H1 (cell line): ENCODE data around the gene SCMH1. TPM values are rescaled to one million over a fixed set of nuclear protein-coding genes. Genes with fewer than 3 reads are reported as not detected.

Experiments
- CTCF ChIA-PET: fragments of 300-600 bp; sonication (Branson Sonifier 250); formaldehyde crosslinking; loops from one replicate; lab custom pipeline; 2021; ENCODE audit not compliant: partially characterized antibody; lab: Charles Lee
- POLR2A ChIA-PET: fragments of 300-600 bp; sonication (Branson Sonifier 250); formaldehyde crosslinking; loops from one replicate; lab custom pipeline; 2021; ENCODE audit warnings: inconsistent platforms; ENCODE audit not compliant: partially characterized antibody; lab: Charles Lee
- DNase-seq, 2 experiments: peaks; one replicate each; pipeline versions ENCODE4 v3.0.0 to v3.0.0-alpha.2; 2010 to 2022; ENCODE audit warnings: low spot score in 2 of 2, low read depth in 1 of 2, mixed read lengths in 1 of 2
- FAIRE-seq: peaks from 2 replicates; lab custom pipeline; 2011; peaks lifted over from hg19 to GRCh38; lab: Jason Lieb, UNC
- H2AFZ ChIP-seq: 2 replicates; pipeline ENCODE4 v1.8.1; 2012; ENCODE audit warnings: low read length, inconsistent platforms
- H2AK5ac ChIP-seq: 2 replicates; pipeline ENCODE4 v1.6.1; 2013; ENCODE audit warnings: low read depth, low read length
- H2BK120ac ChIP-seq: replicated peaks from 2 replicates; pipeline ENCODE3; 2013; ENCODE audit warnings: low read depth, low read length, inconsistent platforms
- H2BK12ac ChIP-seq: 2 replicates; pipeline ENCODE4 v1.6.1; 2013; ENCODE audit warnings: low read depth, low read length
- H2BK15ac ChIP-seq: 2 replicates; pipeline ENCODE4 v1.6.1; 2013; ENCODE audit warnings: low read length
- H2BK20ac ChIP-seq: 2 replicates; pipeline ENCODE4 v1.6.1; 2013; ENCODE audit warnings: low read length
- H2BK5ac ChIP-seq: 2 replicates; pipeline ENCODE4 v1.6.1; 2013; ENCODE audit warnings: low read depth, low read length
- H3K14ac ChIP-seq: 2 replicates; pipeline ENCODE4 v1.6.1; 2013; ENCODE audit warnings: inconsistent platforms; ENCODE audit not compliant: insufficient read length
- H3K18ac ChIP-seq: 2 replicates; pipeline ENCODE4 v1.6.1; 2013; ENCODE audit warnings: low read length; ENCODE audit errors: extremely low read depth
- H3K23ac ChIP-seq: 2 replicates; pipeline ENCODE4 v1.6.1; 2013; ENCODE audit warnings: inconsistent platforms; ENCODE audit not compliant: insufficient read length
- H3K23me2 ChIP-seq: 2 replicates; pipeline ENCODE4 v1.6.1; 2013; ENCODE audit warnings: low read depth, low read length
- H3K27ac ChIP-seq: 2 replicates; pipeline ENCODE4 v1.6.1; 2011; ENCODE audit warnings: low read depth, low read length, inconsistent platforms
- H3K27me3 ChIP-seq, 4 experiments: replicated peaks in 1 of 4; 1 replicate in 1 of 4; 2 replicates in 3 of 4; pipeline versions ENCODE4 v1.6.1 to v1.8.1; 2011 to 2013; ENCODE audit warnings: low read length in 3 of 4, mild to moderate bottlenecking in 3 of 4, inconsistent platforms in 2 of 4, mixed read lengths in 2 of 4, moderate library complexity in 1 of 4; ENCODE audit not compliant: control insufficient read depth in 3 of 4, insufficient read depth in 3 of 4; ENCODE audit errors: extremely low read depth in 1 of 4
- H3K36me3 ChIP-seq, 4 experiments: 2 replicates each; pipeline versions ENCODE4 v1.6.1 to v1.8.1; 2011 to 2013; ENCODE audit warnings: mild to moderate bottlenecking in 4 of 4, low read length in 3 of 4, moderate library complexity in 2 of 4, control low read depth in 1 of 4, inconsistent platforms in 1 of 4; ENCODE audit not compliant: insufficient read depth in 4 of 4, control insufficient read depth in 2 of 4
- H3K4ac ChIP-seq: replicated peaks from 2 replicates; pipeline ENCODE3; 2013; ENCODE audit warnings: low read length, low read depth, mixed read lengths, inconsistent platforms; ENCODE audit not compliant: insufficient read length
- H3K4me1 ChIP-seq, 4 experiments: replicated peaks in 1 of 4; 1 replicate in 1 of 4; 2 replicates in 3 of 4; pipeline versions ENCODE4 v1.6.1 to v1.8.1; 2011 to 2013; ENCODE audit warnings: low read length in 3 of 4, inconsistent platforms in 2 of 4, mixed read lengths in 1 of 4; ENCODE audit not compliant: insufficient read depth in 4 of 4, control insufficient read depth in 3 of 4
- H3K4me2 ChIP-seq, 2 experiments: 2 replicates each; pipeline versions ENCODE4 v1.6.1 to v1.8.1; 2011 to 2013; ENCODE audit warnings: low read depth in 2 of 2, low read length in 2 of 2, control low read depth in 1 of 2, inconsistent platforms in 1 of 2, mild to moderate bottlenecking in 1 of 2; ENCODE audit not compliant: insufficient read depth in 1 of 2
- H3K4me3 ChIP-seq, 4 experiments: fragments of 200-600, 300-600 bp in 1 of 4; sonication (generic), shearing (Covaris generic), sonication (Bioruptor Twin) in 1 of 4; 2 replicates each; pipeline versions ENCODE4 v1.5.1 to v1.8.1; 2011 to 2016; ENCODE audit warnings: low read length in 4 of 4, low read depth in 3 of 4, control low read depth in 2 of 4, inconsistent platforms in 2 of 4, mild to moderate bottlenecking in 2 of 4, mixed read lengths in 1 of 4, moderate library complexity in 1 of 4; ENCODE audit not compliant: insufficient read depth in 2 of 4; ENCODE audit errors: extremely low read depth in 1 of 4
- H3K56ac ChIP-seq: replicated peaks from 2 replicates; pipeline ENCODE3; 2013; ENCODE audit warnings: low read depth, mild to moderate bottlenecking, mixed read lengths, low read length, inconsistent platforms; ENCODE audit not compliant: insufficient read length
- H3K79me1 ChIP-seq: 2 replicates; pipeline ENCODE4 v1.6.1; 2013; ENCODE audit warnings: low read depth, low read length, control low read depth
- H3K79me2 ChIP-seq, 2 experiments: 2 replicates each; pipeline versions ENCODE4 v1.6.1 to v1.8.1; 2012 to 2013; ENCODE audit warnings: low read length in 2 of 2, mild to moderate bottlenecking in 2 of 2, inconsistent platforms in 1 of 2; ENCODE audit not compliant: insufficient read depth in 2 of 2, control insufficient read depth in 1 of 2
- H3K9ac ChIP-seq, 4 experiments: replicated peaks in 1 of 4; 1 replicate in 1 of 4; 2 replicates in 3 of 4; pipeline versions ENCODE4 v1.6.1 to v1.8.1; 2011 to 2013; ENCODE audit warnings: low read depth in 3 of 4, low read length in 3 of 4, control low read depth in 2 of 4, mild to moderate bottlenecking in 2 of 4, moderate library complexity in 2 of 4, inconsistent platforms in 1 of 4; ENCODE audit errors: extremely low read depth in 1 of 4
- H3K9me3 ChIP-seq, 2 experiments: 2 replicates each; pipeline versions ENCODE4 v1.6.1 to v1.8.1; 2012 to 2013; ENCODE audit warnings: mild to moderate bottlenecking in 2 of 2, moderate library complexity in 2 of 2, control low read depth in 1 of 2, inconsistent platforms in 1 of 2, low read depth in 1 of 2, low read length in 1 of 2, mixed read lengths in 1 of 2; ENCODE audit not compliant: insufficient read depth in 2 of 2
- H4K20me1 ChIP-seq, 2 experiments: replicated peaks in 1 of 2; 2 replicates each; pipeline versions ENCODE3 to v1.8.1; 2011 to 2013; ENCODE audit warnings: inconsistent platforms in 2 of 2, low read length in 2 of 2, mild to moderate bottlenecking in 1 of 2; ENCODE audit not compliant: insufficient read depth in 2 of 2, control insufficient read depth in 1 of 2
- H4K5ac ChIP-seq: 2 replicates; pipeline ENCODE4 v1.6.1; 2013; ENCODE audit warnings: low read length, low read depth, mixed read lengths, inconsistent platforms; ENCODE audit not compliant: insufficient read length
- H4K8ac ChIP-seq: 2 replicates; pipeline ENCODE4 v1.8.0; 2013; ENCODE audit warnings: mild to moderate bottlenecking, moderate library complexity, low read length, inconsistent platforms; ENCODE audit not compliant: insufficient read depth; ENCODE audit errors: extremely low read depth
- H4K91ac ChIP-seq: replicated peaks from 2 replicates; pipeline ENCODE3; 2013; ENCODE audit warnings: low read length, mixed read lengths, inconsistent platforms; ENCODE audit not compliant: insufficient read length
- ATF2 ChIP-seq: IDR thresholded peaks from 2 replicates; pipeline ENCODE4 v1.6.1; 2012; ENCODE audit warnings: low read length, inconsistent platforms
- CBX5 ChIP-seq: fragments of 300-800, 300-1000 bp; sonication (generic); IDR thresholded peaks from 2 replicates; pipeline ENCODE4 v1.7.1; 2016; ENCODE audit warnings: antibody characterized with exemption, low read length, low read depth
- CHD1 ChIP-seq: IDR thresholded peaks from 2 replicates; pipeline ENCODE4 v1.6.1; 2012; ENCODE audit warnings: low read depth, low read length, improper control_type of control experiment
- CHD2 ChIP-seq: IDR thresholded peaks from 2 replicates; pipeline ENCODE4 v1.6.1; 2012; ENCODE audit warnings: low read length, improper control_type of control experiment
- E2F6 ChIP-seq: IDR thresholded peaks from 2 replicates; pipeline ENCODE4 v1.6.1; 2012; ENCODE audit warnings: inconsistent platforms
- EZH2 ChIP-seq: fragments of 200-600 bp; sonication (generic); IDR thresholded peaks from 2 replicates; pipeline ENCODE4 v1.7.1; 2012; ENCODE audit warnings: low read depth, mild to moderate bottlenecking, moderate library complexity, low read length, inconsistent platforms; ENCODE audit not compliant: severe bottlenecking
- PHF8 ChIP-seq: fragments of 200-600 bp; sonication (generic); conservative IDR thresholded peaks from 2 replicates; pipeline ENCODE4 v1.7.1; 2012; ENCODE audit warnings: low read depth, mild to moderate bottlenecking, inconsistent platforms, low read length, moderate library complexity
- SP1 ChIP-seq: IDR thresholded peaks from 2 replicates; pipeline ENCODE4 v1.6.1; 2011; ENCODE audit warnings: low read depth, low read length
- WGBS, 2 experiments: shearing (Covaris generic) in 1 of 2; methylation state at CpG; one replicate each; pipeline versions ENCODE4 v1.1.6 to v1.1.7; 2013 to 2015; ENCODE audit warnings: low lambda C conversion rate in 2 of 2, mixed read lengths in 2 of 2, inconsistent platforms in 1 of 2, low coverage in 1 of 2, missing lambda C conversion rate in 1 of 2; ENCODE audit not compliant: insufficient replicate concordance in 2 of 2, insufficient coverage in 1 of 2, insufficient read length in 1 of 2; ENCODE audit errors: extremely low coverage in 1 of 2, missing lambda C conversion rate in 1 of 2; 5-methylcytosine and 5-hydroxymethylcytosine counted together
- polyA plus RNA-seq, 7 experiments: library from polyadenylated mRNA; depleted of rRNA in 3 of 7; stranded (reverse) in 5 of 7; unstranded in 2 of 7; fragments of >200 nt in 5 of 7; fragments of 200-250 nt in 2 of 7; gene quantifications; 1 replicate in 5 of 7; 2 replicates in 1 of 7; 4 replicates in 1 of 7; pipeline versions ENCODE4 v1.2.1 to v1.2.3, GENCODE V29; 2011 to 2013; ENCODE audit warnings: missing spikeins in 2 of 7, mixed read lengths in 2 of 7
- total RNA-seq: library from RNA; stranded (reverse); fragmentation: NEBNext Ultra II Directional; extraction: Animal tissue kit (Norgen Biotek cat#: 25700); gene quantifications from 2 replicates; pipeline ENCODE4 v1.2.1, GENCODE V29; 2021

SCMH1 gene
- total and polyA plus RNA-seq, 2 of the 8 experiments (the other 6 are each of a cell fraction or from before 2014, with no cell fraction given) = 16.6 to 30.7 TPM

- DNase-seq (no peak), FAIRE-seq (no peak)
- Histone ChIP-seq H2BK120ac (no peak overlapping the region), H2AK5ac (no peak overlapping the region), H3K9me3 (no peaks in the 10 kb centered on the region), H3K14ac (no peak overlapping the region), H2AFZ (no peak overlapping the region), H2BK15ac (no peak overlapping the region), H2BK12ac (no peak overlapping the region), H4K5ac (no peak overlapping the region), H3K4me3 (no peak overlapping the region), H4K91ac (no peak overlapping the region), H3K27ac (no peak overlapping the region), H3K4me2 (no peak overlapping the region), H3K4me1 (no peaks in the 10 kb centered on the region; a peak in 1 of 7 replicates), H3K79me1 (no peaks in the 10 kb centered on the region), H3K27me3 (no peaks in the 10 kb centered on the region), H3K9ac (no peak overlapping the region), H4K20me1 (no peaks in the 10 kb centered on the region), H2BK20ac (no peak overlapping the region), H2BK5ac (no peak overlapping the region), H3K18ac (no peak overlapping the region), H3K23me2 (no peaks in the 10 kb centered on the region; the same call in 1 of the 2 replicates), H3K56ac (no peak overlapping the region), H3K4ac (no peak overlapping the region), H4K8ac (no peak overlapping the region), H3K79me2 (no peaks in the 10 kb centered on the region), H3K23ac (no peak overlapping the region), H3K36me3 (no peaks in the 10 kb centered on the region)
- TF ChIP-seq CHD2 (no peak), SP1 (no peak), PHF8 (no peak), EZH2 (no peak), CBX5 (no peak), CHD1 (no peak), ATF2 (no peak), E2F6 (no peak)
- ChIA-PET CTCF (interaction anchor here (0.9 to 11.5 kb wide), 6 partner anchors 10 to 217 kb away, joined by 3 to 121 read pairs (median 7); no protein-coding TSS in a partner anchor), POLR2A (no interaction called here)
- WGBS, 2 experiments = 84% methylated on average over 7 of the region's 7 CpGs; no CpG with 5 or more reads in 1 of the 2 experiments
Observed at GRCh38 chr1:41274752-41275545, 32.8 kb upstream of the SCMH1 start.
